Mammary epithelial cell (primary cell): ENCODE results near the gene DOK3.

Experiments used
- CTCF ChIP-seq, 2 donors: IDR thresholded peaks in 1 of 2; conservative IDR thresholded peaks in 1 of 2; 2 replicates each; pipeline ENCODE4 v1.5.1; 2011 to 2012; ENCODE audit warnings: inconsistent platforms in 2 of 2, low read length in 2 of 2, mild to moderate bottlenecking in 2 of 2, control low read depth in 1 of 2, low read depth in 1 of 2; ENCODE audit not compliant: insufficient read depth in 1 of 2; ENCODE audit errors: extremely low read depth in 1 of 2
- EZH2 ChIP-seq: IDR thresholded peaks from 2 replicates; pipeline ENCODE4 v1.6.1; 2012; ENCODE audit warnings: low read length, inconsistent platforms, borderline replicate concordance

- TF ChIP-seq EZH2 (no peak), CTCF (conservative IDR thresholded peaks at IDR 0.05 in 1 of 2, IDR thresholded peaks at IDR 0.05 in 1 of 2; ENCODE audit: extremely low read depth in 1 of 2, insufficient read depth in 1 of 2, low read depth in 1 of 2, low read length in 2 of 2) (no peak)
Observed at GRCh38 chr5:177542816-177543465, 33.3 kb upstream of the DOK3 start.
